Suppressor macrophage treated with lipopolysaccharide for 1 hour (primary cell): ENCODE results near the gene F11R.
A peak's percentile ranks its signal among the peaks of the same experiment; 100 is the strongest.
"Not testable (repeated sequence)": the region's sequence is repeated elsewhere in the genome, so short reads cannot be mapped to it uniquely, and the experiment has no call there.

Experiments used
- DNase-seq, 3 donors: peaks; one replicate each; pipeline ENCODE4 v3.0.0-alpha.2; 2020 to 2022

The F11R gene

DNA sequence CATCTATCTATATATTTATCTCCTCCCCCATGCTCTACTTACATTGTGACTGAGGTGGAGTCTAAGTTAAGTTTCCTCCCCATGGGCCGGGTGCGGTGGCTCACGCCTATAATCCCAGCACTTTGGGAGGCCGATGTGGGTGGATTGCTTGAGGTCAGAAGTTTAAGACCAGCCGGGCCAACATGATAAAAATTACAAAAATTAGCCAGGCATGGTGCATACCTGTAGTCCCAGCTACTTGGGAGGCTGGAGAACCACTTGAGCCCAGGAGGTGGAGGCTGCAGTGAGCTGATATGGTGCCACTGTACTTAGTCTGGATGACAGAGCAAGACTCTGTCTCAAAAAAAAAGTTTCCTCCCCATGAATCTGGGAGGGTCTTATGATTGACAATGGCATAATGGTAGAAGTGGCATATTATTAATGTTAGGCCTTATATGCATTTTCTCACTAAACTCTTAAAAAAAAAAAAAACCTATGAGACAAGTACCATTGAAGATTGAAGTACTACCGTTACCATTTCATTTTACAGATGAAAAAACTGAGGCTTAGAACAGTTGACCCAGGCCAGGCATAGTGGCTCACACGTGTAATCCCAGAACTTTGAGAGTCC is 11.2 kb downstream of the F11R start:
- DNase-seq, result no peak

DNA sequence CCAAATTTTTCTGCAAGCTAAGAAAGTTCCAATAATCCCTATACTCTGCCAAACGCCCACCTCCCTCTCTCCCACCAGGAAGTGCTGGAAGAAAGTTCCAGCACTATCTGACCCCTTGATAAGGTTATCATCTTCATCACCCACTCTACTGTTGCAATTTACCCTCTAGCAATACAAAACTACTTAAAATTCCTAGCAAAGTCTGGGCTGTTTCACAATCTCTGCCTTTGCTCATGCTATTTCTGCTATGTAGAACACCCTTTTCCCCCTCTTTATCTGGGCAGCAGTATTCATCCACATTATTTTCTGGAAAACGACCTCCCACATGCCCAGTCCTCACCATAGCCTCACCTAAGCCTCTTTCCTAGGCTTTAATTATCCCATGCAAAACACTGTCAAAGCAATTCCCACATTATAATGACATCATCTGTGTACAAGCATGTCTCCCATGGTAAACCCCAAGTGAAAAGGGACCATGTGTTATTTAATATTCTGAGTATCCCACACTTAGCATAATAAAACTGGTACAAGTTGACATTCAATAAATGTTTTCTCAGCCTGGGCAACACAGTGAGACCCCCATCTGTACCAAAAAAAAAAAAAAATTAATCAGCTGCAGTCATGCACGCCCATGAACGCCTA is 12.0 kb downstream of the F11R start:
- DNase-seq, result peak in 1 of 3 donors; percentile 10

DNA sequence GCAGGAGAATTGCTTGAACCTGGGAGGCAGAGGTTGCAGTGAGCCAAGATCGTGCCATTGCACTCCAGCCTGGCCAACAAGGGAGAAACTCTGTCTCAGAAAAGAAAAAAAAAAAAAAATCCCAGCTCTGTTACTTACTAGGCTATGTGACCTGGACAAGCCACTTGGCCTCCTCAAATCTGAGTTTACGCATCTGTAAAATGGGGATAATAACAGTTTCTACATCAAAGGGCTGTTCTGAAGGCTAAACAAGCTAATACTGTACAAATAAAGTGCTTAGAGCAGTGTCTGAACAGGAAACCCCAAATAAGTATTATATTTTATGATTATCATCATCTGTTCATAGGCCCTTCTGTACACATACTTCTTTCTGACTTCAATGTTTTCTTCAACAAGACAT is 13.6 kb downstream of the F11R start:
- no peak for DNase-seq

DNA sequence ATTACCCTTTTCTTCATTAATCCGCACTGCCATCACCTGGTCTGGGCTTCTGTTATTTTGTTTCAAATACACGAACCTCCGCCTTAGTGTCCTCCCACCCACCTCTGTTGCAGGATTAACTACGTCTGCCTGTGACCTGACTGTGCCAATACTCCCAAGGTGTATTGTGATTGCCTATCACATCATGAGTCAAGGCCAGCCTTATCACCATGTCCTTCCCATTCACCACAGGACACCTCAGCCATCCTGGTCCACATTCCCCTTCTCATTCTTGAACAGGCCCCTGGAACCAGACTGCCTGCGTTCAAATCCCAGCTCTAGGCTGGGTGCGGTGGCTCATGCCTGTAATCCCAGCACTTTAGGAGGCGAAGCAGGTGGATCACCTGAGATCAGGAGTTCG is 14.4 kb downstream of the F11R start:
- DNase-seq, result no peak

DNA sequence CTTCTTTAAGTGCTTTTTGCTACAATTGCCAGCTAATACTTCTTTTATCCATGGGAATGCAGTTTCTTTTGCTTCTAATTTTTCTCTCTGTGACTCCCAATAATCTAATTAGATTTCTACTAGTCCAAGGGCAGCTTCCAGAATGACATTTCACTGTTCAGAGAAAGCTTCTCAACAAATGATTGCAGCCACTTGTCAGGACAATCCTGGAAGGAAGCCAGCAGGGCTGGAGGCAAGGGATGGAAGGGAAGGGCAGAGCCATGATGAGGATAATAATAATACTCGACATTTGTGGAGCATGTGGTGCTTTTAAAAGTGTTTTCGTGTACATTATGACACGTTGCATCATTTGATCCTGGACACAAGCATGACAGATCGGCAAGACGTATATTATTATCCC is 19.4 kb downstream of the F11R start:
- no peak for DNase-seq

DNA sequence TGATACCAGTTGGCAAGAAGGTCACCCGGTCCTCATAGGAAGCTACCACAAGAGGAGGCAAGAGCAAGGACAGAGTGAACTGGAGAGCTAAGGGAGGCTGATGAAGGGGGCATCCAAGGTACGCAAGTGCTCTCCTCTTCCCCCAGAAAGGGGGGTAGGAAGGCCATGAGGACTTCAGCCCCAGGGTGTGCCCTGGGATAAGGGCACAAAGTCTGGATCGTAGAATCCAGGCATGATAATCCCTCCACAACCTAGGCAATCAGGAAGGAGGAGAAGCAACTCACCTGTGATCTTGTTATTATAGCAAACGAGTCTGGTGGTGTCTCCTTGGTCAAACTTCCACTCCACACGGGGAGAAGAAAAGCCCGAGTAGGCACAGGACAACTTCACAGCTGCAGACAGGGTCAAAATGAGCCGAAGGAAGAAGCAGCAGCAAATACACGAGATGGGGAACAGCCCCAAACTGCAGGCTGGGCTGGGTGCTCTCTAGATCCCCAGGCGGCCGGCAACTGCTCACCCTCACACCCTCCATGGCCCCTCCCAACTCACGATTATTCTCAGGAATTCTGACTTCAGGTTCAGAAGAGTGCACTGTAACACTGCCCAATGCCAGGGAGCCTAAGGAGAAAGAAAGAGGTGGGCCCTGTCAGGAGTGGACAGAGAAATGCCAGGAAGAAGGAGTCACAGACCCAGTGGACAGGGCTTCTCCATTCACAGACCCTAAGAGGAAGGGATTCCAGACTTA is 20.0 kb downstream of the F11R start:
- DNase-seq, result no peak

DNA sequence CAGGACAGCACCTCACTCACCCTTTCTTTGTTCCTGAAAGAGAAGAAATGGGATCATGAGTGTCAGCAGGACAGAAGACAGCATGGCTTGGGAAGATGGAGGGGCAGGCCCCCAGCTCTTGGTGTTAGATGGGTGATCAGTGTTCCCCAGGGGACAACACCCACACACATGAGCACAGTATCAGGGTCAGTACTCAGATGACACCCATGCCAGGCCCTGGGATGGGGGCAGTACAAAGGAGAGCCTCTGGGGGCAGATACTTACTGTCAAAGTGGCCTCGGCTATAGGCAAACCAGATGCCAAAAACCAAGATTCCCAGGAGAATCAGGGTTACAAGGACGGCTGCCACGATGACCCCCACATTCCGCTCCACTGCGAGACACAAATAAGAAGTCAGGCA is 21.6 kb downstream of the F11R start:
- DNase-seq, result no peak

DNA sequence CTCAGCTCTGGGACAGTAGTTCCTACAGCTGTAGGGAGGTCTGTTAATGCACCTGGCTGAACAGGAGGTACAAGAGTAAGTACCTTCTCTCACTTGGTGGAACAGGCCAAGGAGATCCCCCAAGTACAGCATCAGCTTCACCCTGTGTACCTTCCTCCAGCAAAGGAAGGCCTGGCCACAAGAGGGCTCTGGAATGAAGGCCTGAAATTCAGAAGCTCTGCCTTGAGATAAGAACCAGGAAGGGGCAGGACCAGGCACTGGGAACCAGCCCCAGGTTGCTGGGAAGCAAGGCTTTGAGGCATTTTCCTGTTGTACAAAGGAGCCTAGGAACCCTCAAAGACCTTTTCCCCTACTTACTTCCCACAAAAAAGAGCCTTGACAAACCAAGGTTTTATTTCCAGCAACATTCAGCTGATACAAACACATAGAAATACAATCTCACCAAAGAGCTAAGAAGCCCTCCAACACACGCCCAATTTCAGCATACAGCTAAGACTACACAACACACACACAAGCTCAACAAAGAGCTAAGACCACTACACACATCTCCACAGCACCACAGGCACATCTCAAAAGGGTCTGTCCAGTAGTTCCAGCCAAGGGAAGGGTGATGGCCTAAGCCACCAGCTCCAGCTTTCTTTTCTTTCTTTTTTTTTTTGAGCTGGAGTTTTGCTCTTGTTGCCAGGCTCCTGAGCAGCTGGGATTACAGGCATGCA is 23.5 kb downstream of the F11R start:
- DNase-seq, result peak; percentile 71 to 76 (median 76)

DNA sequence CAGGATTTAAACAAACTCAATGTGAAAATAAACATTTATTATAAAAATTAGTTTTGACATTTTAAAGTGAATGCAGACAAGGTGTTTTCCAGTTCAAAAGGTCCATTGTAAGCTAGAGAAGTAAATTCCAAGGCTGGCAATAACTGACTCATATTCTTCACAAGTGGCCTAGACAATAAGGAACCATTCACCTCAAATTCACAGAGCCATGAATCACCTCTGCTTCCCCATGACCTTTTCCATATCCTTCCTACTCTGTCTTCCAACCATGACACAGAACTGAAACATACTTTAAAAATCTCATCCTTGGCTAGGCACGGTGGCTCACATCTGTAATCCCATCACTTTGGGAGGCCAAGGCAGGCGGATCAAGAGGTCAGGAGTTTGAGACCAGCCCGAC is 24.8 kb downstream of the F11R start:
- DNase-seq, result peak; percentile 66 to 82 (median 78)

DNA sequence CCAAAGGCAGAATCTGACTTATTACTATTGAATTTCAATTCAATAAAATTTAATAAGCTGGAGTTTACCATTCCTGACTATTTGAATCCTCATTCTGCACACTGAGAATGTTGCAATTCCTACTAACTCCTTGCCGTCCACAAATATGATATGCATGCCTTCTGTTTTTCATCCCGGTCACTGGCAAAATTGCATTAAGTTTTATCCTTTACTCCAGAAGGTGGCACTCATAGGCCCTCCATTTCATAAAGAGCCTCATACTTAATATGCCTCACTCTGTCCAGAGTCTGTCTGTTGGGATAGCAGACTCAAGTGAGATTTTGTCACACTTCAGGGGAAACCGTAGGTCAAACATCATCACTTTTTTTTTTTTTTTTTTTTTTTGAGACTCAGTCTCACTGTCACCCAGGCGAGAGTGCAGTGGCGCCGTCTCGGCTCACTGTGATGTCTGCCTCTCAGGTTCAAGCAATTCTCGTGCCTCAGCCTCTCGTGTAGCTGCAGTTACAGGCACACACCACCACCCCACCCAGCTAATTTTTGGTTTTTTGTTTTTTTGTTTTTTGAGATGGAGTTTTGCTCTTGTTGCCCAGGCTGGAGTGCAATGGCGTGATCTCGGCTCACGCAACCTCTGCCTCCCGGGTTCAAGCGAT is 27.3 kb downstream of the F11R start:
- DNase-seq, result peak; percentile 53 to 69 (median 65)

DNA sequence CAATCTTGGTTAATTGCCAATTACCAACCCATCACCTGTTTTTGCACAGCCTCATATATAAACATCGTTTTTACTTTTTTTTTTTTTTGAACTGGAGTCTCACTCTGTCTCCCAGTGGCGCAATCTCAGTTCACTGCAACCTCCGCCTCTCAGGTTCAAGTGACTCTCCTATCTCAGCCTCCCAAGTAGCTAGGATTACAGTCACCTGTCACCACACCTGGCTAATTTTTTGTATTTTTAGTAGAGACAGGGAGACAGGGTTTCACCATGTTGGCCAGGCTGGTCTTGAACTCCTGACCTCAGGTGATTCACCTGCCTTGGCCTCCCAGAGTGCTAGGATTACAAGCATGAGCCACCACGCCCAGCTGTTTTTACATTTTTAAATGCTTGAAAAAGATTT is 28.9 kb downstream of the F11R start:
- DNase-seq, result not testable (repeated sequence)

DNA sequence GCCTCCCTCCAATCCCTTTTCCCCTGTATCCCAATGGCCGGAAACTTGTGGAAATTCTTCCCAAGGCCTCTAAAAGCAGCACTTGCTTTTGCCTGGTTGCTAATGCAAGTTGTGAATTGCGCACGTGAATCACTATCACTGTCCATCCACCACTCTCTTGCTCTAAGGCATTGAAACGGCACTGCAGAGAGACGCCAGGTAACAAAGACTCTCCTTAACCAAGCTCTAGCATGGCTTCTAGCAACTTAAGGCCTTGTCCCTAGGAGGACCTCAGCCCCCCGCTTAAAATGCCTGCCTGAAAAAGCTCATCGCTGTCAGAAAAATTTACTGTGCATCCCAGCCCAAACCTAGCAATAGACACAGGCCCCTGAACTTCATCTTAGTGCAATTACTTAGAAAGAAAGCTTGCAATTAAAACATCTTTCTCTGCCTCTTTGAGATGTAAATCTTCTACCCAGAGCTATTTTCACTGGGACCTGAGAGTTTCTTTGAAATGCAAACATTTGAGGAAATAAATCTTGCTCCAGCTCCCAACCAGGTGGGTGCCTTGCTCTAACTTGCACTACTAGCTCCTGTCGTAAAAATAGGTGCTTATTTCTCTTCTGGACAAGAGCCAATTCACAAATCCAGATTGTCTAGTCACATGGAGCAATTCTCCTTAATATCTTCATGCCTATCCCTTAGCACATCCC is 33.4 kb downstream of the F11R start:
- no peak for DNase-seq

DNA sequence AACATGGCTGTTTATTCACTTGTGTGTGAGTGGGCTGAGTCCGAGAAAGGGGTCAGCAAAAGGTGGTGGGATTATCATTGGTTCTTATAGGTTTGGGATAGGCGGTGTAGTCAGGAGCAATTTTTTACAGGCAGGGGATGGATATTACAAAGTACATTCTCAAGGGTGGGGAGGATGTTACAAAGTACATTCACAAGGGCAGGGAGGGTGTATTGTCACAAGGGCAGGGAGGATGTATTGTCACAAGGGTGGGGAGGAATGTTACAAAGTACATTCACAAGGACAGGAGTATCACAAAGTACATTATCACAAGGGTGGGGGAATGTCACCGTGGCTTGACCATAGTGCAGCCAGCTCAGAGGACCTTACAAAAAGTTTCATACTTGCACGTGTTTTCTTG is 35.2 kb downstream of the F11R start:
- no peak for DNase-seq

DNA sequence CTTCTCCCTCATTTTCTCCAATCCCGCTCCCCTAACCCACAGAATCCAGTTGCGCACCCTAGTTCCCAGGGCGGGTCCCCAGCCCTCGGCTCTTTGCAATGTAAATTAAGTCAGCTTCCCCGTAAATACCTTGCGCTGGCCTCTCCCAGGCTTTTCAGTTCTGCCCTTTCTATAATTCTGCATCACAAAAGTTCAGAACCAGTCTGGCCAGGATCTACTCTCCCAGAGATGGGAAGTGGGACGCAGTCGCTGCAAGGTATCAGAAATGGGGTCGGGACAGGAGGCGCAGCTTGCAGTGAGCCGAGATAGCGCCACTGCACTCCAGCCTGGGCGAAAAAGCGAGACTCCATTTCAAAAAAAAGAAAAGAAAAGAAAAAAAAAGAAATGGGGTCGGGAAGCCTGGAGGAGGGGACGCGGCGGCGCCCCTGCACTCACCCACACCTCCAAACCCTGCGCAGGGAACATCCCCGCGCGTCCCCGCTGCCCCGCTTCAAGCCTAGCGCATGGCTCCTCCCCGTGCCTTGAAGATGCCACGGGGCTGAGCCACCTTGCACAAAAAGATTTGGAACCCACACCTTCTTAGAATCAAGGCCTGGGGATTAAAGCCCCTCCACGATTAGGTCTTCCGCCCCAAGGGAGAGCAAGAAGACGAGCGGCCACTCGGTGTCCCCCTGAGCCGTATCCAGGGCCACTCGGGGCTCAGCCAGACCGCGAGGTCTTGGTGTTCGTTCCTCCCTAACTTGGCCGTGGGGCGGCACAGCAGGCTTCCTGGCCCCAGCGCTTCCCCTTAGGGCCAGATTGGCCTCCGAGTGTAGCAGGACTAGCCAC is 39.2 kb downstream of the F11R start:
- DNase-seq, result peak; percentile 46 to 69 (median 54)

DNA sequence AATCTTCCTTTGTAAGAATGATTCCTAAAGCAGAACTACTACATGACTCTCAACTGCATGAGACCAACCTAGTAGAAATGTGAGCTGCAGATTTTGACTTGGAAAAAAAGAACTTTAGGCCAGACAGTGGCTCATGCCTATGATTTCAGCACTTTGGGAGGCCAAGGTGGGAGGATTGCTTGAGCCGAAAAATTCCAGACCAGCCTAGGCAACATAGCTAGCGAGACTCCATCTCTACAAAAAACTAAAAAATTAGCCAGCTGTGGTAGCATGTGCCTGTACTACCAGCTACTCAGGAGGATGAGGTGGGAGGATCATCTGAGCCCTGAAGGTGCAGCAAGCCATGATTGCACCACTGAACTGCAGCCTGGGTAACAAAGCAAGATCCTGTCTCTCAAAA is 41.7 kb downstream of the F11R start:
- DNase-seq, result peak in 1 of 3 donors; percentile 37

DNA sequence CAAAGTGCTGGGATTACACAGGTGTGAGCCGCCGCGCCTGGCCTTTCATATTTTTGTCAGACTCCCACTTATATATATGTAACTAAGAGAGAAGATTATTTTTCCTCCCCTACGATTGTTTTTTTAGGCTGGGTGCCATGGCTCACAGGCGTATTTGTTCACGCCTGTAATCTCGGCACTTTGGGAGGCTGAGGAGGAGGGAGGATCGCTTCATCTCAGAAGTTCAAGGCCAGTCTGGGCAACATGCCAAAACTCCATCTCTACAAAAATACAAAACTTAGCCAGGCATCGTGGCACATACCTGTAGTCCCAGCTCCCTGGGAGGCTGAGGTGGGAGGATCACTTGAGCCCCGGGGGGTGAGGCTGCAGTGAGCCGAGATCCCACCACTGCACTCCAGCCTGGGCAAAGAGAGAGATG is 42.4 kb downstream of the F11R start:
- DNase-seq, result no peak

DNA sequence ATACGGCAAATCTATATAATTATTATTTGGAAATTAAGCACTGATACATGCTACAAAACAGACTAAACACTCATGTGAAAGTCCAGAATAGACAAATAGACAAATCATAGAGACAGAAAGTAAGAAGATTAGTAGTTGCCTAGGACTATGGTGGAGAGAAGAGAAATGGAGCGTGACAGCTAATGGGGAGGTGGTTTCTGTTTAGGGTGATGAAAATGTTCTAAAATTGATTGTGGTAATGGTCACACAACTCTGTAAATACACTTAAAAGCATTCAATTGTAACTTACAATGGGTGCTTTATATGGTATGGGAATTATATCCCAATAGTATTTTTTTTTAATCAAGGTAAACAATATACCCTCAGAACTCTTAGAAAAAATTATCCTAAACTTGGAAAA is 45.9 kb downstream of the F11R start:
- no peak for DNase-seq

DNA sequence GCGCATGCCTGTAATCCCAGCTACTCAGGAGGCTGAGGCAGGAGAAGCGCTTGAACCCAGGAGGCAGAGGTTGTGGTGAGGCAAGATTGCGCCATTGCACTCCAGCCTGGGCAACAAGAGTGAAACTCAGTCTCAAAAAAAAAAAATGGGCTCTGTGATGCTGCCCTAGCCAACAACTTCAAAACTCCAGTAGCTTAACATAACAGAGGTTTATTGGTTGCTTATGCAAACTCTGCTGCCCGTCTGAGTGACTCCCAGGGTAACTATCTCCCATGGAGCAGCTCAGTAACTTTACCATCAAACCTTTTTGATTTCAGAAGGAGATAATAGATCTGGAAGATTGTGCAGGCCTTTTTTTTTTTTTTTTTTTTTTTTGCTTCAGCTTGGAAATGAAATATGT is 47.5 kb downstream of the F11R start:
- DNase-seq, result no peak

DNA sequence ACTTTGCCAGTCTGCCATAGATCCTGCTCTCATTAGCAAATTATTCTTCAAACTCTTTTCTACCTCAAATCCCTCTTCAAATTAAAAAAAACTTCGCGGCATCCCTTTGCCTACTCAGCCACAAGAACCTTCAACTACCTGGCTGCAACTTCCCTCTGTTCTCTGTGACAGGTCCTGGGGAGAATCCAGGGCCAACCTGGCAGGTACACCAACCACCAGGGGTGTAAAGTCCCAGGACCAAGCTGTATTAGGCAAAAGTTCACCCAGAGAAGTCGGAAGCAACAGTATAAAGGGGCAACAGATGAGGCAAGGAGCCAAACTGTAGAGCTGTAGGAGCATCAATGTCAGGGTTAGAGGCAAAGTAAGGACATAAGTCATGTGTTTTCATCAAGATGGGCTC is 48.0 kb downstream of the F11R start:
- DNase-seq, result no peak

DNA sequence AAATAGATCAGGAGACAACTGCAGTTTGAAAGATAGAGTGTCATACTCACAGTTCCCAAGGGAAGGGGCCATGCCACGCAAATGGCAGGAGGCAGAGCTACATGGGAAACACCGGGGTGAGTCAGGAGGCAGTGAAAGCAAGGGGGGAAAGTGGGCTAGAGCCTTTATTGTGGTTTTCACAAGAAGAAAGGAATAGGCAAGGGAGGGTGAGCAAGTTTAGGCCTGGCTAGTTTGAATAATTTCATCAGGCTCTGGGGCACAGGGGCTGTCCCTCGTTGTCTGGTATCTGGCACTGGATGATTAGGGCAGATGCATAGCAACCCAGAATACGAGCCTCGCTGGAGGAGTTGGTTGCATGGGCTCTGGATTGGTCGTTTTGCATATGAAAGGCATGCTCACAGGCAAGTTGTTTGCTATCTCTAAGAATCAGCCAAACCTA is 49.3 kb downstream of the F11R start:
- peak in 2 of 3 donors; percentile 24 to 32 for DNase-seq

DNA sequence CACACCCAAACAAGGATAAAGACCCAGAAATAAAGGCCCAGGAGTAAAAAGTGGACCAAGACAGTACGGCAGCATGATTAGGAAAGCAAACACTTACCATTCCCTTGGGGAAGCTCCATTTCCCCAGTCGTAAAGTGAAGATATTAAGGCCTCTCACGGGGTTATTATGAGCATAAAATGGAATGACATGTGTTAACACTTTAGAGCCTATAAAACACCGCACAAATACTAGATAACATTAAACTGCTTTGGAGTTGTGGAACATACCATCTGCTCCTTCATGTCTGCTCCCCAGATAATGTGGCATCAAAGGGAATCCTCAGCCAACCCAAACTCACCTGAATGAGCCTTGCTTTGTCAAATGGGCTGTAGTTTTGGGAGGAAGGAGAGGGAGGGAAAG is 57.4 kb downstream of the F11R start:
- DNase-seq, result no peak
